HG03175 (cell line): ENCODE data around the gene BEX2.
"Not testable (repeated sequence)": the region's sequence is repeated elsewhere in the genome, so short reads cannot be mapped to it uniquely, and the experiment has no call there.

Source experiments
- ATAC-seq: cut with Tn5 transposase; IDR thresholded peaks from one replicate; pipeline ENCODE4 v1.9.1; 2021; ENCODE audit warnings: mild to moderate bottlenecking, moderate library complexity; ENCODE audit not compliant: unreplicated experiment

The BEX2 gene

DNA sequence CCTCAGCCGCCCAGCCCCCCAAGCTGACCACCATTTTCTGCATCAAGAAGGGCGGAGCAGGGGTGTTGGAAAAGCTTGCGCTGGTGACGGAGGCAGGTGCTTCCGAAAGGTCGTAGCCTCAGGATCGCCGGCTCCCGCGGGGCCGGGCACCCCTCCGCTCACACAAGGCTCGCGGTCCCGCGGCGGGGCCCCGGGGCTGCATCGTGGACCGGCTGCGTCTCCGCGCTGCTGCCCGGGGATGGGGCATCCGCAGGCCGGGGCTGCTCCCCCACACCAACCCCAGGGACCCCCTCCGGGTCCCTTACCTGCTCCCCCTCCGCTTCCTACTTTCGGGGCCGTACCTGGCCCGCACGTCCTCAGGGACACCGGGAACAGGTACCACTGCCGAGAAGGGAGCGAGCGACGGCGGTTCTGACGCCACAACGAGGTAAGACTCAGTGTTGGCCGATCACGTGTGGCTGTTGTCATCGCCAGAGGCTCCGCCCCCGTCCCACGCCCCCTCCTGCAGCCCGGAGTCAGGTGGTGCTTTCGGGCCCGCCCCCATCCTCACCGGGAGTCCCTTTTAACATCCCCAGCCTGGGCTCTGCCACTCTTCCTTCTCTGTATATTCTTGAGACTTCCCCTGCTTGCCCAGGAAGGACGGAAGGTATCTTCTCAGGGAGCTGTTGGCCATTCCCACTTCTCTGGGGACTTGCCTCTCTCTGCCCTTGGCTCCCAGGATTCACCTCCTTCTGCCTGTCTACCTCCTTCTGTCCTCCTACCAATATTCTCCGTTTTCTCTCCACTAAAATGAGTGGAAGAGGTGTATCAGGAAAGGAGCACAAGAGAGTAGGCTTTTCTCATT is at the start of gene BEX2:
BEX2 (minus strand) TSS at position 436 of the 844 bp plus-strand sequence. CDS start 1,014 bp downstream, outside the sequence.
- peak; percentile 98 for ATAC-seq

- no peak for ATAC-seq
Measured at GRCh38 chrX:103360092-103360491, 49.3 kb upstream of the BEX2 start.

- ATAC-seq = not testable (repeated sequence)
Measured at GRCh38 chrX:103359605-103360004, 48.8 kb upstream of the BEX2 start.

DNA sequence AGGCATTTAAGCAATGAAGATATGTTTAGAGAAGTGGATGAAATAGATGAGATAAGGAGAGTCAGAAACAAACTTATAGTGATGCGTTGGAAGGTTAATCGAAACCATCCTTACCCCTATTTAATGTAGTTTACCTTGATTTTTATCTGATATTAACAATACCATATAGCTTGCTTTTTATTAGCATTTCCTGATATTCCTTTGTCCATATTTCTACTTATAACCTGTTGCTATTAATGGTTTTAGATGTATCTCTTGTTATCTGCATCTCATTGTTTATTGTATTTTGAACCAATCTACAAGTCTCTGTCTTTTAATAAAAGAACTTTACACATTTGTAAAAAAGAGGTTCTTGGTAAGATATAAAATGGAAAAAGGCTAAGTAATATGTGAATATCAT is 47.1 kb upstream of the BEX2 start:
- no peak for ATAC-seq

DNA sequence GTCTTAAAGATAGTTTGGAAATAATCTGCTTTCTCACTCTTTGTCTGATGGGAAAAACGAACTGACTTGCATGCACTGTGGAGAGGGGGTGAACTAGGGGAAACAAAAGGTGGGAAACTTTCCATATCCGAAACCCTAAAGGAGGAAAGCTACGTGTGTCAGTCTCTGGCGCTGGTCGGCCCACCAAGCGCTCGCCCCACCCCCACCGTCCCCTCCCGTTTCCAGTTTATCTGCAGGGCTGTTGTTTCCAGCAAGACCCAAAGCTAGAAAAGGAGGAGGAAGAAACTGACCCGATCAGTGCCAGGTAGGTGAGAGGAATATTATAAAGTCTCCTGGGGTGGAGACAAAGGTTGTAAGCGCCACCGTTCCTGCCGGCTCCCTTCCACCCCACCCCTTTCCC is 46.1 kb upstream of the BEX2 start:
- no peak for ATAC-seq

DNA sequence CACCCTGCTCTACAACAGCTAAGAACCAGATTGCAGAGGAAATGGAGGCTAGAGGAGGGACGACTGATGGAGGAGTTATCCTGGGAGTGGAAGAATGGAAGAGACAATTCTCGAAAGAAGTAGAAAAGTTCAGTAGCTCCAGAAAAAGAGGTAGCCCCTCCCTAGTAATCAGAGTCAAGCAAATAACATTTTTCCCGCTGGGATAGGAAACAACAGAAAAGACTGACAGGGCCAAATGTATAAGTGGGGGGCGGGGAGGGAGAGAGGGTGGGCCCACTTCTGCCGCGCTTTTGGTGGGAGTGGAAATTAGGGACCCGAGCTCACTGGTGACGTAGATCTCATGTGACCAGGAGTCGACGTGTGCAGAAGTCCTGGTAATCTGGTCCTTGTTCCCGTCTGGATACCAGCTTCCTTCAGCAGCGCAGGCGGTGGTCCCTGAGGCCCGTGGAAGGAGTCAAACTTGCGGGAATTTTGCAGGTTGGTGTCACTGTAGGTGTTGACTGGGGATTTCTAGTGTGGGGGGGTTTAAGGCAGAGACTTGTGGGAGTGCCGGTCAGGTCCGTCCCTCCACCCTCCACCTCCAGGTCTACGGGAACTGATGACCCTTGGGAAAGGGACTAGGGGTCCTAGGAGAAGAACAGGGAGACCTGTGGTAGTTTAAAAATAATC is 45.5 kb upstream of the BEX2 start, which contains the start of gene TCEAL9:
TCEAL9 (plus strand) TSS at position 377 of the 669 bp plus-strand sequence. CDS start 1,179 bp downstream, outside the sequence.
- ATAC-seq = no peak

GRCh38 chrX:103347682-103348397 is 37.0 kb upstream of the BEX2 start:
- no peak for ATAC-seq

DNA sequence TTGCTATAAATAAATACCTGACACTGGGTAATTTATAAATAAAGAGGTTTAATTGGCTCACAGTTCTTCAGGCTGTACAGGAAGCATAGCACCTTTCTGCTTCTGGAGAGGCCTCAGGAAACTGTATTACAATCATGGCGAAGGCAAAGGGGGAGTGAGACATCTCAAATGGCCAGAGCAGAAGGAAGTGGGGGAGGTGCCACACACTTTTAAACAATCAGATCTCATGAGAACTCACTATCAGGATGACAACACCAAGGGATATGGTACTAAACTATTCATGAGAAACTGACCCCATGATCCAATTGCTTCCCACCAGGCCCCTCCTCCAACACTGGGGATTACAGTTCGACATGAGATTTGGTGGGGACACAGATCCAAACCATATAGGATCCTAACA is 33.8 kb upstream of the BEX2 start:
- ATAC-seq = no peak

- peak; percentile 51 for ATAC-seq
Measured at GRCh38 chrX:103343105-103343504, 32.3 kb upstream of the BEX2 start.

- no peak for ATAC-seq
Measured at GRCh38 chrX:103338663-103339062, 27.9 kb upstream of the BEX2 start.

GRCh38 chrX:103330681-103331288 is 20.0 kb upstream of the BEX2 start:
- no peak for ATAC-seq

GRCh38 chrX:103329991-103330390 is 19.2 kb upstream of the BEX2 start, which contains the start of gene TCEAL7:
Gene TCEAL7 (plus strand): TSS chrX:103330239. CDS start chrX:103331404, 1,165 bp downstream.
- ATAC-seq = no peak

DNA sequence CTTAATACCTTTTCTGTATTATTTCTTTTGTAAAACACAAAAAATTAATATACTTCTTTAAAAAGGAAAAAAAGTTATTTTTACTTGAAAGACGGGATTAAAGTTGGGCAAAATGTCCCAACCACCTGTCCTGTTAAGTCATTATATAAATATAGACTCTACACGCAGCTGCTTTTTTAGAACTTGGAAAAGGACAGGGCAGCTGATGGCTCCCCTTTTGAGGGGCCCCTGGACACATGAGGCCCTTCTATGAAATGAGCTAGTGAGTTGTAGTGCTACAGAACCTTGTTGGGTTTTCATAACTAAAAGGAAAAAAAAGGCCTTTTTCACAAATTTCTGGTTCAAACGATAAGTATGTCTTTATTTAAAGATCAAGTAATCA is 600 bp upstream of the BEX2 start:
- no peak for ATAC-seq

- ATAC-seq = no peak
Measured at GRCh38 chrX:103309860-103310554, 783 bp downstream of the BEX2 start.

GRCh38 chrX:103305666-103306065 is 5.1 kb downstream of the BEX2 start:
- ATAC-seq = not testable (repeated sequence)

DNA sequence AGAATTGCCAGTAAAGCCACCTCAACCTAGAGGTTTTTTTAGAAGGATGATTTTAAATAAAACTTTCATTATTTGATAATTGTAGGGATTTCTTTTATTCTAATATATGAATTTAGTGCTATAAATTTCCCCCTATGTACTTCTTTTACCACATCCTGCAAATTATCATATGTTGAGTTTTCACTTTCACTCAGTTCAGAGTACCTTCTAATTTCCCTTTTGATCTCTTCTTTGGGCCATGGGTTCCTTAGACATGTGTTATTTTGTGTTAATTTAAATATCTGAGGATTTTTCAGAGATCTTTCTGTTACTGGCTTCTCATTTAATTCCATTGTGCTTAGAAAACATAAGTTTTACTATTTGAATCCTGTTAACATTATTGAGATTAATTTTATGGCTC is 6.1 kb downstream of the BEX2 start:
- no peak for ATAC-seq

GRCh38 chrX:103293118-103293517 is 17.7 kb downstream of the BEX2 start:
- ATAC-seq = no peak

- ATAC-seq = no peak
Measured at GRCh38 chrX:103279624-103280023, 31.2 kb downstream of the BEX2 start.

GRCh38 chrX:103276581-103277002 is 34.2 kb downstream of the BEX2 start, which contains the start of gene TCEAL5:
Gene TCEAL5 (minus strand): TSS chrX:103276750. CDS start chrX:103274563, 2,187 bp downstream.
- no peak for ATAC-seq

DNA sequence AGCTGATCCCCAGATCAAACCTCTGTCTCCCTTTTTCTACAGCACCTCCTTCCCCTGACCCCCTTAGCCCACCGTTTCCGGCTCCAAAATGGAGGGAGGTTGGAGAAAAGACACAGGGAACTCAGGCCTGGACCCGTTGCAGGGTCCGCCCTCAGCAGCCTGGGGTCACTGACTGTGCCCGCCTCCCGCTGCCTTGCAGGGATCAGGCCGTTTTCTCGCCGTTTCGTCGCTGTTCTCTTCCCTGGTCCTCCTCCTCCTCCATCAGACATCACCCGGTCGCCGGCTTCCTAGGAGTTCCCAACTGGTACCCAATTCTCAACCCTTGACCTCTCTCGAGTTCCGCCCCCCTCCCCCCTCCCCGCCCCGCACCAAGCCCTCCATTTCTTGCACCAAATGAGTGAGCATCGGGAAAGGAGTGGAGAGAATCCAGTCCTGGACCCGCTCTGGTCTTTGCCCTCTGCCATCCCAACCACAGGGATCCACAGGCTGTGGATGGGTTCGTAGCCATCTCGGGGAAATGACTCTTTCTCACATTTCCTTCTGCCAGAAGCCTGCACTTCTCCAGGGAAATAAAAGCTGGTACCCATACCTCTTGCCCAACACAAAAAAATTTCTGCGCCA is 34.7 kb downstream of the BEX2 start:
- ATAC-seq = no peak
